Esophagus muscularis mucosa (tissue), 4 donors: ENCODE measurements around the gene KCNB1. TPM values are rescaled to one million over a fixed set of nuclear protein-coding genes. Genes with fewer than 3 reads are reported as not detected.

Source experiments
- DNase-seq: peaks from one replicate; pipeline ENCODE4 v3.0.0-alpha.2; 2017; ENCODE audit errors: extremely low spot score
- H3K27ac ChIP-seq, 4 donors: fragments of 200-600 bp; sonication (generic); replicated peaks in 1 of 4; 1 replicate in 3 of 4; 2 replicates in 1 of 4; pipeline ENCODE4 v1.5.1; 2016 to 2019; ENCODE audit warnings: mild to moderate bottlenecking in 1 of 4
- H3K27me3 ChIP-seq, 4 donors: fragments of 200-600 bp; sonication (generic); one replicate each; pipeline versions ENCODE4 v1.5.1 to v1.6.0; 2016 to 2019
- H3K36me3 ChIP-seq, 4 donors: fragments of 200-600 bp; sonication (generic); one replicate each; pipeline ENCODE4 v1.5.1; 2016 to 2019
- H3K4me1 ChIP-seq, 4 donors: fragments of 200-600 bp; sonication (generic); one replicate each; pipeline ENCODE4 v1.5.1; 2016 to 2019
- H3K4me3 ChIP-seq, 4 donors: fragments of 200-600 bp; sonication (generic); 1 replicate in 2 of 4; 2 replicates in 2 of 4; pipeline ENCODE4 v1.5.1; 2016 to 2019; ENCODE audit warnings: mild to moderate bottlenecking in 4 of 4, moderate library complexity in 1 of 4
- H3K9me3 ChIP-seq, 4 donors: fragments of 200-600 bp; sonication (generic); 1 replicate in 3 of 4; 2 replicates in 1 of 4; pipeline ENCODE4 v1.5.1; 2016 to 2019
- EP300 ChIP-seq: sonication (generic); formaldehyde crosslinking; IDR thresholded peaks from one replicate; pipeline ENCODE4 v1.6.1; 2017; ENCODE audit warnings: antibody characterized with exemption
- POLR2A ChIP-seq: fragments of 450-650 bp; IDR thresholded peaks from one replicate; pipeline ENCODE4 v1.6.1; 2017; ENCODE audit warnings: antibody characterized with exemption, moderate library complexity, mild to moderate bottlenecking, low read depth
- POLR2AphosphoS5 ChIP-seq, 2 donors: sonication (generic); formaldehyde crosslinking; IDR thresholded peaks; one replicate each; pipeline ENCODE4 v1.6.1; 2017; ENCODE audit warnings: antibody characterized with exemption in 2 of 2
- WGBS: methylation state at CpG from one replicate; pipeline ENCODE4 v1.1.5; 2018; 5-methylcytosine and 5-hydroxymethylcytosine counted together
- intact Hi-C: fragments of 100-400 bp; cut with DNase I; formaldehyde crosslinking; loops from one replicate; pipeline ENCODE4 v1.15.1; 2023
- total RNA-seq, 4 donors: library from RNA; depleted of rRNA; stranded (reverse); fragments of >200 nt; gene quantifications; one replicate each; pipeline versions ENCODE4 v1.1.0 to v1.2.1, GENCODE V29; 2016
- TF ChIP-seq, protein P1 (sequence below), 3 experiments: fragments of 200-600 bp in 2 of 3; fragments of 450-650 bp in 1 of 3; sonication (generic) in 2 of 3; IDR thresholded peaks; one replicate each; pipeline ENCODE4 v1.5.1; 2017 to 2019; ENCODE audit warnings: antibody characterized with exemption in 3 of 3, mild to moderate bottlenecking in 2 of 3, moderate library complexity in 1 of 3

Gene KCNB1
- total RNA-seq, 4 donors from 2014 or later = 32.3 to 55.5 (median 51.9) TPM

DNA sequence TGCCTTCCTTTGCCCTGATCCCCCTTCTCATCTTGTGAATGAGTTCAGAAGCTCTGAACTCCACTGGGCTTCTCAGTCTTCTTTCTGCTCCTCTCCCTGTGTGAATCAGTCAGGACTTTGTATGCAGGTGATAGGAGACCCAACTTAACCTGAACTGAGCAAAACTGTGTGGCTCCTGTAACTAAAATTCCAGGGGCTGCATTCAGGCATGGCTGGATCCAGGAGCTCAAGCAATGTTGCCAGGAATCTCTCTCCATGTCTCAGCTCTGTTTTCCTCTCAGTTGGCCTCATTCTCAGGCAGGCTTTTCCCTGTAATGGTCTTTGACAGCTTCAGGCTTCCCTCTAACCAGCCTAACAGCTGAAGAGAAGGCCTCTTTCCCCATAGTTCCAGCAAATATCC lies 153.7 kb downstream of the KCNB1 start:
- no peaks in the 10 kb centered on the region for H3K9me3 ChIP-seq
- DNase-seq = no peak
- H3K4me3 ChIP-seq = no peak overlapping the region
- H3K4me1 ChIP-seq = peaks cover 0 to 31% (median 27%) of the 10 kb centered on the region in 4 donors
- H3K36me3 ChIP-seq = no peaks in the 10 kb centered on the region
- no peaks in the 10 kb centered on the region for H3K27me3 ChIP-seq
- intact Hi-C loops = no loop called here
- TF ChIP-seq POLR2AphosphoS5 (IDR thresholded peaks at IDR 0.05) (no peak), POLR2A (no peak), EP300 (no peak)
- TF ChIP-seq, protein P1, sequence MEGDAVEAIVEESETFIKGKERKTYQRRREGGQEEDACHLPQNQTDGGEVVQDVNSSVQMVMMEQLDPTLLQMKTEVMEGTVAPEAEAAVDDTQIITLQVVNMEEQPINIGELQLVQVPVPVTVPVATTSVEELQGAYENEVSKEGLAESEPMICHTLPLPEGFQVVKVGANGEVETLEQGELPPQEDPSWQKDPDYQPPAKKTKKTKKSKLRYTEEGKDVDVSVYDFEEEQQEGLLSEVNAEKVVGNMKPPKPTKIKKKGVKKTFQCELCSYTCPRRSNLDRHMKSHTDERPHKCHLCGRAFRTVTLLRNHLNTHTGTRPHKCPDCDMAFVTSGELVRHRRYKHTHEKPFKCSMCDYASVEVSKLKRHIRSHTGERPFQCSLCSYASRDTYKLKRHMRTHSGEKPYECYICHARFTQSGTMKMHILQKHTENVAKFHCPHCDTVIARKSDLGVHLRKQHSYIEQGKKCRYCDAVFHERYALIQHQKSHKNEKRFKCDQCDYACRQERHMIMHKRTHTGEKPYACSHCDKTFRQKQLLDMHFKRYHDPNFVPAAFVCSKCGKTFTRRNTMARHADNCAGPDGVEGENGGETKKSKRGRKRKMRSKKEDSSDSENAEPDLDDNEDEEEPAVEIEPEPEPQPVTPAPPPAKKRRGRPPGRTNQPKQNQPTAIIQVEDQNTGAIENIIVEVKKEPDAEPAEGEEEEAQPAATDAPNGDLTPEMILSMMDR (IDR thresholded peaks at IDR 0.05) = no peak
- H3K27ac ChIP-seq = no peak overlapping the region

DNA sequence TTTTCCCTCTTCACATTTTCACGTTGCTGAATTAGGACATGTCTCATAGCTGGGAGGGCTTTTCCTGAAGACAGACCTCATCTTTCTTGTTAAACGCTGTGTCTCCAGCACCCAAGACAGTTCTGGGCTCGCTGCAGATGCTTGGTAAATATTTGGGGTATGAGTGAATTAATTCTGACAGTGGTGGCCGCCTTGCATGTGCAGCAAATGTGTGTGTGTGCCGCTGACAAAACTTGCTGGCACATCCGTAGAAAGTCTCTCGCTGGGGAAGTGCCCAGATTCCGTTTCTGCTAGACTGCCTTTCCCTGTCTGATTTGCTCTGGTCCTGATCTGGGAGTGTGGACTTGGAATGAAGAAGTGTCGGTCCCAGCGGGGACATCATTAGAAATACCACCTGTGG lies 156.4 kb downstream of the KCNB1 start:
- peak overlapping the region; percentile 51 to 68 (median 60) for H3K27ac ChIP-seq
- intact Hi-C loops = no loop called here
- no peak overlapping the region for H3K4me3 ChIP-seq
- WGBS = 30% methylated on average over 10 of the region's 10 CpGs
- no peaks in the 10 kb centered on the region for H3K9me3 ChIP-seq
- peaks cover 0 to under 1% (median 0%) of the 10 kb centered on the region in 4 donors for H3K27me3 ChIP-seq
- no peaks in the 10 kb centered on the region for H3K36me3 ChIP-seq
- no peak for DNase-seq
- TF ChIP-seq POLR2AphosphoS5 (IDR thresholded peaks at IDR 0.05) (peak in 1 of 2 donors; percentile 40), POLR2A (no peak)
- H3K4me1 ChIP-seq = peaks cover 0 to 35% (median 32%) of the 10 kb centered on the region in 4 donors

DNA sequence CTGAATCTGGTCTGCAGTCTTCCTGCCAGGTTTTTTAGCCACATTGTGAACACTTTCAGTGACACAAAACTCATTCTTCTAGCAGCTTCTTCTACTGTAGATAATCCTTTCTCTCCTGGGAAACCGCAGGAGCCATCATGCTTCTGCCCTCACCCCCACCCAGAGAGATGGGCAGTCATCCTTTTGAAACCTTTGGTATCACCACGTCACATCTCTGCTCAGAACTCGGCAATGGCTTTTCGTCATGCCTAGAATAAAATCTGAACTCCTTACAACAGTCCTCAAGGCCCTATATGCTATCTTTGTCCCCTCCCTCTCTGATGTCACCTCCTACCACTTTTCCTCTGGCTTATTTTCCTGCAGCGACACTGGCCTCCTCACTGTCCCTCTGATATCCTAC lies 158.2 kb downstream of the KCNB1 start:
- Histone ChIP-seq H3K9me3 (no peaks in the 10 kb centered on the region), H3K4me1 (peaks cover under 1 to 40% (median 36%) of the 10 kb centered on the region in 4 donors), H3K36me3 (no peaks in the 10 kb centered on the region), H3K27me3 (peaks cover 0 to 18% (median 8%) of the 10 kb centered on the region in 4 donors), H3K27ac (peak overlapping the region in 3 of 4 donors; percentile 47 to 55 (median 54)), H3K4me3 (no peak overlapping the region)
- TF ChIP-seq POLR2AphosphoS5 (IDR thresholded peaks at IDR 0.05) (no peak), EP300 (no peak), POLR2A (no peak)
- TF ChIP-seq, protein P1 (IDR thresholded peaks at IDR 0.05) = no peak
- intact Hi-C loops = loop anchor here (2.0 kb wide), 1 partner anchor 78 kb away; no protein-coding TSS in a partner anchor
- WGBS = 91% methylated on average over 5 of the region's 5 CpGs
- no peak for DNase-seq

DNA sequence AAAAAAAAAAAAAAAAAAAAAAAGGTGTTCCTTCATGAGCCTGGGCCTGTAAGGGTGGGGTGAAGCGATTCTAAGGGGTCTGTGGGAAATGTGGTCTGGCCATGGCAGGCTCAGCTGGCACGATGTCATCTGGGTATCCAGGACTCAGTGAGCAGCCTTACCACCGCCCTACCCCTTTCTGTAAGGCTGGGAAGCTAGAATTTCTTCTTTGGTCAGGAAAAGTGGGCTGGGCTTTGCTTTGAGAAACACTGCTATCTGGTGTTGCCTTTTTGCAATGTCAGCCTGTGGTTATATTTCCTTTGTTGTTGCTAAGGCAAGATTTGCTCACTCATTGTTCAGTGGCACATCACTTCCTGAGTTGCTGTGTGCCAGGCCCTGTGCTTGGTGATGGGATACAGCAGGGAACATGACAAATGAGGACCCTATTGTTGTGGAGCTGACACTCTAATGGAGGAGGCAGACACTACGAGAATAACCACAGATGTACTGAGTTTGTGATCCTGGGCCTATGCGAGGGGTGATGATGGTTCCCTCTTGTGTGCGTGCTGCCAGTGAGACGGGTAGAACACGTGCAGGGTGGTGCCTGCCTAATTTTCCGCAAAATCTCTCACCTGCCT lies 158.7 kb downstream of the KCNB1 start:
- TF ChIP-seq EP300 (no peak), POLR2AphosphoS5 (IDR thresholded peaks at IDR 0.05) (peak; percentile 10 to 27), POLR2A (no peak)
- TF ChIP-seq, protein P1 (IDR thresholded peaks at IDR 0.05) = peak; percentile 11 to 43 (median 32)
- Histone ChIP-seq H3K4me1 (peaks cover 6 to 46% (median 42%) of the 10 kb centered on the region in 4 donors), H3K27me3 (peaks cover 0 to 24% (median 13%) of the 10 kb centered on the region in 4 donors), H3K4me3 (no peak overlapping the region), H3K36me3 (no peaks in the 10 kb centered on the region), H3K9me3 (no peaks in the 10 kb centered on the region), H3K27ac (peak overlapping the region in 3 of 4 donors; percentile 47 to 55 (median 54))
- 69% methylated on average over 9 of the region's 9 CpGs for WGBS
- no peak for DNase-seq
- intact Hi-C loops = loop anchor here (2.0 kb wide), 1 partner anchor 77 kb away; no protein-coding TSS in a partner anchor

DNA sequence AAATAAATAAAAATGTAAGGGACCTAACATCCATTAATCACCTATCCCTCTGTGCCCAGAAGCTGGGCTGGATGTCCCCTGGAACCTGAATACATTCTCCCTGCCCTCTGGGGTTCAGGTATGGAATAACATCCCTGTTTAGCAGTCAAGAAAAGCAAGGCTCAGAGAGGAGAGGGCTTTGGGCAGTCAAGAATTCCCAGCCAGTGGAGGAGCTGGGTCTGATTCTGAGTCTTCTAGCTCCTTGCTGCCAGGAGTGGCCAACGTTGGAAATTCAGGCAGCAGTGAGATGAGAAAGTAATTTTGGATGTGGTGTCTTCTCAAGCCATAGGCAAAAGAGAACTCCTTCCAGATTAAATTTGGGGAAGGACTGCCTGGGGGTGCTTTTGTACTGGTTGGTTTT lies 162.0 kb downstream of the KCNB1 start:
- DNase-seq = no peak
- Histone ChIP-seq H3K4me1 (peaks cover 14 to 41% (median 36%) of the 10 kb centered on the region in 4 donors), H3K9me3 (no peaks in the 10 kb centered on the region), H3K36me3 (no peaks in the 10 kb centered on the region), H3K4me3 (no peak overlapping the region), H3K27ac (no peak overlapping the region), H3K27me3 (peaks cover 0 to 44% (median 31%) of the 10 kb centered on the region in 4 donors)
- no peak for TF ChIP-seq POLR2A
- TF ChIP-seq EP300 = no peak
- TF ChIP-seq, protein P1 (IDR thresholded peaks at IDR 0.05) = peak; percentile 7 to 18 (median 10)
- TF ChIP-seq POLR2AphosphoS5 (IDR thresholded peaks at IDR 0.05) = no peak
- intact Hi-C loops = no loop called here
- 0% methylated on average over 1 of the region's 1 CpG for WGBS
